ENCODE measurements around the gene BIRC7. TPM values are rescaled to one million over a fixed set of nuclear protein-coding genes. Genes with fewer than 3 reads are reported as not detected.

Gene BIRC7
- total RNA-seq, 2 experiments from 2014 or later: 5.1 to 5.3 TPM

- no peak for TF ChIP-seq CTCF (IDR thresholded peaks at IDR 0.05)
- Mint-ChIP-seq H3K36me3 (ENCODE audit: low read depth) (no peaks in the 10 kb centered on the region), H3K9me3 (no peaks in the 10 kb centered on the region), H3K4me1 (ENCODE audit: low read depth) (peaks cover 17% of the 10 kb centered on the region), H3K27ac (no peak overlapping the region), H3K27me3 (peaks cover 3% of the 10 kb centered on the region), H3K4me3 (no peak overlapping the region)
- CTCF ChIA-PET: interaction anchor here (2.3 to 4.1 kb wide), 2 partner anchors 36 to 46 kb away, joined by 9 to 23 read pairs; no protein-coding TSS in a partner anchor
- POLR2A ChIA-PET: no interaction called here
- intact Hi-C loops (cut with micrococcal nuclease): no loop called here
- ATAC-seq (no peak), DNase-seq (no peak)
Observed at GRCh38 chr20:63269724-63270123, 34.0 kb downstream of the BIRC7 start.

- intact Hi-C loops (cut with micrococcal nuclease): no loop called here
- peaks cover 21% of the 10 kb centered on the region for H3K4me1 Mint-ChIP-seq (ENCODE audit: low read depth)
- no peak for DNase-seq
- CTCF ChIA-PET: interaction anchor here (1.5 to 4.1 kb wide), 3 partner anchors 37 to 56 kb away, joined by 3 to 23 read pairs (median 9); no protein-coding TSS in a partner anchor
- POLR2A ChIA-PET: interaction anchor here (1.5 kb wide), 1 partner anchor 24 kb away, joined by 4 read pairs; no protein-coding TSS in a partner anchor
- H3K36me3 Mint-ChIP-seq (ENCODE audit: low read depth): no peaks in the 10 kb centered on the region
- TF ChIP-seq CTCF (IDR thresholded peaks at IDR 0.05): no peak
- H3K9me3 Mint-ChIP-seq: no peaks in the 10 kb centered on the region
- H3K4me3 Mint-ChIP-seq: no peak overlapping the region
- peaks cover 1% of the 10 kb centered on the region for H3K27me3 Mint-ChIP-seq
- no peak for ATAC-seq
- H3K27ac Mint-ChIP-seq: no peak overlapping the region
Observed at GRCh38 chr20:63270606-63271325, 35.1 kb downstream of the BIRC7 start.

GRCh38 chr20:63272105-63273058 lies 36.7 kb downstream of the BIRC7 start, which contains the start of gene ARFGAP1:
TSS of gene ARFGAP1 (plus strand) at chr20:63272813. CDS start at chr20:63275581, 2,768 bp downstream.
- Mint-ChIP-seq H3K4me3 (peak within 1 kb of the TSS; percentile 79), H3K27ac (peak within 1 kb of the TSS; percentile 72), H3K36me3 (ENCODE audit: low read depth) (peaks cover 3% of the 10 kb centered on the region), H3K4me1 (ENCODE audit: low read depth) (peaks cover 21% of the 10 kb centered on the region), H3K27me3 (no peaks in the 10 kb centered on the region), H3K9me3 (no peaks in the 10 kb centered on the region)
- CTCF ChIA-PET: interaction anchor here (1.0 to 4.1 kb wide), 6 partner anchors 9 to 57 kb away, joined by 3 to 23 read pairs (median 4); no protein-coding TSS in a partner anchor
- intact Hi-C loops (cut with micrococcal nuclease): no loop called here
- ATAC-seq: peak; percentile 98
- TF ChIP-seq CTCF (IDR thresholded peaks at IDR 0.05): no peak
- DNase-seq: peak; percentile 96
- POLR2A ChIA-PET: interaction anchor here (1.0 to 1.7 kb wide), 4 partner anchors 9 to 335 kb away, joined by 3 to 6 read pairs (median 4); partner anchors contain the start of gene GID8

GRCh38 chr20:63273059-63273579 lies 37.4 kb downstream of the BIRC7 start:
- intact Hi-C loops (cut with micrococcal nuclease): no loop called here
- no peak for TF ChIP-seq CTCF (IDR thresholded peaks at IDR 0.05)
- no peaks in the 10 kb centered on the region for H3K9me3 Mint-ChIP-seq
- ChIA-PET POLR2A (interaction anchor here (1.0 to 1.7 kb wide), 4 partner anchors 8 to 335 kb away, joined by 3 to 6 read pairs (median 4); partner anchors contain the start of gene GID8), CTCF (interaction anchor here (1.0 to 4.1 kb wide), 3 partner anchors 8 to 49 kb away, joined by 3 to 23 read pairs (median 3); no protein-coding TSS in a partner anchor)
- H3K4me1 Mint-ChIP-seq (ENCODE audit: low read depth): peaks cover 21% of the 10 kb centered on the region
- H3K27me3 Mint-ChIP-seq: no peaks in the 10 kb centered on the region
- peak overlapping the region; percentile 79 for H3K4me3 Mint-ChIP-seq
- H3K36me3 Mint-ChIP-seq (ENCODE audit: low read depth): peaks cover 3% of the 10 kb centered on the region
- DNase-seq: no peak
- H3K27ac Mint-ChIP-seq: peak overlapping the region; percentile 72
- ATAC-seq: peak; percentile 7

Data from activated CD8-positive, alpha-beta T cell treated with anti-CD3 and anti-CD28 coated beads for 36 hours (primary cell).